Measurements from ENCODE around the gene LINC00305.

DNA sequence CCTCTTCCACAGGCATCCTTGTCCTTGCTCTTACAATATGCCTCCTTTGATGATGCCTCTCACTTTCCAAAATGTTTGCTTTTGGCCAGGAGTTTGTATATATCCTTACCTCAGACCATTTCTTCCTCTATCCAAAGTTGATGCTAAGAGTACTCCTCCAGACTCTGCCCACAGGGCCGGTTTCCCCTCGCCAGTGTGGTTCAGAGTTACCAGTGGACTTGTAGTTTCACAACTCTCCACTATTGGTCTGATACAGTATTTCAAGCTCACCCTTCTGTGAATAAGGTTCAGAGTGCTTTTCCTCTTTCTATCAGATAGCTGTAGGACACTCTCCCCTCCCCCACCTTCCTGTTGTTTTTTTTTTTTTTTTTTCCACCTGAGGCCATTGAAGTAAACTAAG is 42.2 kb upstream of the LINC00305 start:
- TF ChIP-seq, protein P1, sequence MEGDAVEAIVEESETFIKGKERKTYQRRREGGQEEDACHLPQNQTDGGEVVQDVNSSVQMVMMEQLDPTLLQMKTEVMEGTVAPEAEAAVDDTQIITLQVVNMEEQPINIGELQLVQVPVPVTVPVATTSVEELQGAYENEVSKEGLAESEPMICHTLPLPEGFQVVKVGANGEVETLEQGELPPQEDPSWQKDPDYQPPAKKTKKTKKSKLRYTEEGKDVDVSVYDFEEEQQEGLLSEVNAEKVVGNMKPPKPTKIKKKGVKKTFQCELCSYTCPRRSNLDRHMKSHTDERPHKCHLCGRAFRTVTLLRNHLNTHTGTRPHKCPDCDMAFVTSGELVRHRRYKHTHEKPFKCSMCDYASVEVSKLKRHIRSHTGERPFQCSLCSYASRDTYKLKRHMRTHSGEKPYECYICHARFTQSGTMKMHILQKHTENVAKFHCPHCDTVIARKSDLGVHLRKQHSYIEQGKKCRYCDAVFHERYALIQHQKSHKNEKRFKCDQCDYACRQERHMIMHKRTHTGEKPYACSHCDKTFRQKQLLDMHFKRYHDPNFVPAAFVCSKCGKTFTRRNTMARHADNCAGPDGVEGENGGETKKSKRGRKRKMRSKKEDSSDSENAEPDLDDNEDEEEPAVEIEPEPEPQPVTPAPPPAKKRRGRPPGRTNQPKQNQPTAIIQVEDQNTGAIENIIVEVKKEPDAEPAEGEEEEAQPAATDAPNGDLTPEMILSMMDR (IDR thresholded peaks at IDR 0.05 in 2 of 3, conservative IDR thresholded peaks at IDR 0.05 in 1 of 3; ENCODE audit: control insufficient read depth in 2 of 3, extremely low read depth in 1 of 3, insufficient read depth in 1 of 3, low read depth in 3 of 3, low read length in 3 of 3), result no peak
- no peak for TF ChIP-seq FOXK2 (IDR thresholded peaks at IDR 0.05)
- TF ChIP-seq SMC3 (IDR thresholded peaks at IDR 0.05; ENCODE audit: borderline replicate concordance, low read length), result no peak
- no peak for TF ChIP-seq POLR2AphosphoS5 (IDR thresholded peaks at IDR 0.05; ENCODE audit: low read length)
- no peak for TF ChIP-seq HDAC6 (IDR thresholded peaks at IDR 0.05; ENCODE audit: unreplicated experiment)

Data from GM12878 (cell line).